GM23338 (cell line): ENCODE data around the gene CYS1.

Experiments used
- EZH2 ChIP-seq: fragments of 200-600 bp; sonication (generic); IDR thresholded peaks from one replicate; pipeline ENCODE4 v1.8.0; 2017; ENCODE audit warnings: antibody characterized with exemption, mild to moderate bottlenecking, low read depth; ENCODE audit not compliant: unreplicated experiment
- POLR2AphosphoS5 ChIP-seq: IDR thresholded peaks from 2 replicates; pipeline ENCODE4 v1.6.1; 2016; ENCODE audit warnings: antibody characterized with exemption, low read depth
- TF ChIP-seq, protein P1 (sequence below): IDR thresholded peaks from 2 replicates; pipeline ENCODE4 v1.6.1; 2016; ENCODE audit warnings: antibody characterized with exemption

DNA sequence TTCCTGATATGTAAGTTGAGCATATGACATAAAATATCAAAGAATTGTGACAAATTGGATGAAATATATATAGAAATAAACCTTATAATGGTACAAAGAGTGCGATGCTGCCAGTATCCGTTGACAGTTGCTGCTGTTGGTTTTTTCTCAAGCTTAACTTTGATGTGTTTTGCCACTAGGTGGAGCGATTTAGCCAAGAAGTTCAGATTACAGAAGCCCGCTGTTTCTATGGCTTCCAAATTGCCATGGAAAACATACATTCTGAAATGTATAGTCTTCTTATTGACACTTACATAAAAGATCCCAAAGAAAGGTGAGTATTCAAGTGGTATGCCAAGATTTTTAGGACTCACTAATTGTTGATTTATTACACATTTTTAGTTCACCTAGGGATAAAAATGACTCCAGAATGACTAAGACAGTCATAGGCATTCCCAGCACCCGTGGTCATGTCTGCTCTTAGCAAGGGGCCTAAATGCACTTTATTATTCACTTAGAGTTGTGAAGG lies 44.4 kb upstream of the CYS1 start:
- no peak for TF ChIP-seq EZH2
- no peak for TF ChIP-seq POLR2AphosphoS5
- TF ChIP-seq, protein P1, sequence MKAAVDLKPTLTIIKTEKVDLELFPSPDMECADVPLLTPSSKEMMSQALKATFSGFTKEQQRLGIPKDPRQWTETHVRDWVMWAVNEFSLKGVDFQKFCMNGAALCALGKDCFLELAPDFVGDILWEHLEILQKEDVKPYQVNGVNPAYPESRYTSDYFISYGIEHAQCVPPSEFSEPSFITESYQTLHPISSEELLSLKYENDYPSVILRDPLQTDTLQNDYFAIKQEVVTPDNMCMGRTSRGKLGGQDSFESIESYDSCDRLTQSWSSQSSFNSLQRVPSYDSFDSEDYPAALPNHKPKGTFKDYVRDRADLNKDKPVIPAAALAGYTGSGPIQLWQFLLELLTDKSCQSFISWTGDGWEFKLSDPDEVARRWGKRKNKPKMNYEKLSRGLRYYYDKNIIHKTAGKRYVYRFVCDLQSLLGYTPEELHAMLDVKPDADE = no peak
